Ishikawa (cell line): ENCODE measurements around the gene HEATR1.

Experiments used
- CEBPB ChIP-seq: IDR thresholded peaks from 2 replicates; pipeline ENCODE4 v1.6.1; 2012
- RAD21 ChIP-seq: IDR thresholded peaks from 2 replicates; pipeline ENCODE4 v1.6.1; 2012; ENCODE audit warnings: low read depth
- TAF1 ChIP-seq: IDR thresholded peaks from 2 replicates; pipeline ENCODE4 v1.6.1; 2012; ENCODE audit warnings: low read depth, mild to moderate bottlenecking
- TEAD4 ChIP-seq: IDR thresholded peaks from 2 replicates; pipeline ENCODE4 v1.6.1; 2012

DNA sequence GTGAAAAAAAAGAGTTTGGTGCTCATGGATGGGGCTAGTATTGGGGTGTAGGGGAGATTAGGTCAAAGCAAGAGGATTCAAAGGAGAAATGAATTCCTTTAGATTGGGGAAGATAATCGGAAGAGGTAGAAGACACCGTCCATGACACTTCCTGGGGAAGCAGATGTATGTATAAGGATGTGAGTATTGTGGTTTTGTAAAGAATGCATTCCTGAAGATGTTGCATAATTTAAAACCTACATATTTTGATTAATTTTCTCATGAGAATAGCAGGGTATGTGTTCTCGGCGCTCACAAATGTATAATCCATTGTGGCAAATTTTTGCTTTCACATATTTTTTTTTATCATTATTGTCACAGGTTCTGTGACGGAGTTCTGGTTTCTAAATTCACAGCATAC is 86.0 kb downstream of the HEATR1 start:
- TF ChIP-seq RAD21 = no peak
- TF ChIP-seq TAF1 = no peak
- no peak for TF ChIP-seq TEAD4
- no peak for TF ChIP-seq CEBPB
